ENCODE measurements around the gene SNAPC2. TPM values are rescaled to one million over a fixed set of nuclear protein-coding genes. Genes with fewer than 3 reads are reported as not detected.

Gene SNAPC2
- polyA plus RNA-seq, 1 of the 3 experiments (the other 2 are of a cell fraction), result 38.7 TPM

DNA sequence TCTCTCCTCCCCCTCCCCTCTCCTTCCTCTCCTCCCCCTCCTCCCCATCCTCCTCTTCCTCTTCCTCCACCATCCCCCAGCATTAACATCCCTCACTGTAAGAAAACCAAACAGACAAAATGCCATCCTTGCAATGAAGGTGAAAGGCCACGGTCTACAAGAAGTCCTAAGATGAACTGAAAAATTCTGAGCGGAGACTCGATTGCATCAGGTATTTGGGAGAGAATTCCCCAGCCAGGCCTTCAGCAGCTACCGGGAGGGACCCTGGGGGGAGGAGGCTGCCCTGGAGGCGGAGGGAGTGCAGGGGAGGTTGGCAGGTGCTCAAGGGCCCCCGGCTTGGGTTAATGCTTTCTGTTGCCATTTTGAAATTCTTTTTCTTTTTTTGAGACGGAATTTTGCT is 33.4 kb downstream of the SNAPC2 start:
- H3K4me1 ChIP-seq (ENCODE audit: control insufficient read depth in 1 of 2, insufficient read depth in 2 of 2, low read depth in 1 of 2, low read length in 1 of 2), result no peaks in the 10 kb centered on the region; a peak in 1 of 4 replicates
- H3F3A ChIP-seq (replicated peaks; ENCODE audit: insufficient read depth), result no peaks in the 10 kb centered on the region
- no peaks in the 10 kb centered on the region for H3K9me2 ChIP-seq
- H2AFZ ChIP-seq (ENCODE audit: low read depth), result no peak overlapping the region
- WGBS (ENCODE audit: low lambda C conversion rate), result 83% methylated on average over 7 of the region's 7 CpGs
- H3K79me2 ChIP-seq (ENCODE audit: insufficient read depth), result no peaks in the 10 kb centered on the region
- ChIA-PET POLR2A (no interaction called here), CTCF (interaction anchor here (0.7 to 4.1 kb wide), 4 partner anchors 9 to 698 kb away, joined by 3 to 19 read pairs (median 7); partner anchors contain the start of gene TIMM44)
- TF ChIP-seq MXI1 (IDR thresholded peaks at IDR 0.05; ENCODE audit: low read depth, low read length) (no peak), SIN3A (IDR thresholded peaks at IDR 0.05; ENCODE audit: borderline replicate concordance, low read depth, low read length) (no peak), JUND (IDR thresholded peaks at IDR 0.05) (no peak), CTCF (IDR thresholded peaks at IDR 0.05) (no peak), ELF1 (IDR thresholded peaks at IDR 0.05) (no peak), NRF1 (IDR thresholded peaks at IDR 0.05; ENCODE audit: low read depth, low read length) (no peak), RAD21 (IDR thresholded peaks at IDR 0.05; ENCODE audit: low read length) (no peak), TEAD4 (IDR thresholded peaks at IDR 0.05; ENCODE audit: borderline replicate concordance, insufficient read depth) (no peak)
- TF ChIP-seq, protein P1, sequence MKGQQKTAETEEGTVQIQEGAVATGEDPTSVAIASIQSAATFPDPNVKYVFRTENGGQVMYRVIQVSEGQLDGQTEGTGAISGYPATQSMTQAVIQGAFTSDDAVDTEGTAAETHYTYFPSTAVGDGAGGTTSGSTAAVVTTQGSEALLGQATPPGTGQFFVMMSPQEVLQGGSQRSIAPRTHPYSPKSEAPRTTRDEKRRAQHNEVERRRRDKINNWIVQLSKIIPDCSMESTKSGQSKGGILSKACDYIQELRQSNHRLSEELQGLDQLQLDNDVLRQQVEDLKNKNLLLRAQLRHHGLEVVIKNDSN (IDR thresholded peaks at IDR 0.05; ENCODE audit: borderline replicate concordance, low read depth), result no peak
- TF ChIP-seq, protein P2, sequence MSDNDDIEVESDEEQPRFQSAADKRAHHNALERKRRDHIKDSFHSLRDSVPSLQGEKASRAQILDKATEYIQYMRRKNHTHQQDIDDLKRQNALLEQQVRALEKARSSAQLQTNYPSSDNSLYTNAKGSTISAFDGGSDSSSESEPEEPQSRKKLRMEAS (IDR thresholded peaks at IDR 0.05; ENCODE audit: low read depth), result no peak
- peaks cover 0 to under 1% of the 10 kb centered on the region in 2 experiments for H3K36me3 ChIP-seq (replicated peaks in 1 of 2; ENCODE audit: control insufficient read depth in 1 of 2, insufficient read depth in 2 of 2, low read length in 1 of 2)
- H3K4me2 ChIP-seq, result no peak overlapping the region
- no peaks in the 10 kb centered on the region for H3K27me3 ChIP-seq (ENCODE audit: insufficient read depth)
- DNase-seq, result no peak
- H3K9ac ChIP-seq, result no peak overlapping the region
- H4K20me1 ChIP-seq (ENCODE audit: insufficient read depth), result no peaks in the 10 kb centered on the region
- no peak overlapping the region for H3K27ac ChIP-seq (ENCODE audit: low read depth in 2 of 2, low read length in 1 of 2)
- H3K4me3 ChIP-seq (ENCODE audit: low read depth in 2 of 2, low read length in 1 of 2), result no peak overlapping the region
- no peaks in the 10 kb centered on the region for H3K9me3 ChIP-seq

DNA sequence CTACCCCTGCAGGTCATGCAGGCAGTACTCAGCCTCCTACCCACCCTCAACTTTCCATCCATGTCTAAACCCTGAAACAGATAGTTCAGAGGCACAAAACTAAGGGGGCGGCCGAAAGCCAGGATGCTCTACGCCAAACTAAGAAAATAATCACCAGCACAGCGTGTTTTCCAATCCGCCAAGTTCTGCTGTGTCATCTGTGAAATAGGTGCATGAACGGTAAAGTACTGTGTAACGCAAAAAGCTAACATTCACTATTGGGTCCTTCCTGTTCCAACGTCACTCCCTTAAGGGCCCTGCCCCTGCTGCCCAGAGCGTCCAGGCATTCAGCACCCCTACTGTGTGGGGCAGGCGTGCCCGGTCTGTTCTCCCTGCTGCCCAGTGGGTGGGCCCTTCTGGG is 35.6 kb downstream of the SNAPC2 start:
- Histone ChIP-seq H3K27me3 (ENCODE audit: insufficient read depth) (no peaks in the 10 kb centered on the region), H3K9me2 (no peaks in the 10 kb centered on the region), H3K79me2 (ENCODE audit: insufficient read depth) (no peaks in the 10 kb centered on the region), H4K20me1 (ENCODE audit: insufficient read depth) (no peaks in the 10 kb centered on the region), H3F3A (replicated peaks; ENCODE audit: insufficient read depth) (no peaks in the 10 kb centered on the region), H3K4me1 (ENCODE audit: control insufficient read depth in 1 of 2, insufficient read depth in 2 of 2, low read depth in 1 of 2, low read length in 1 of 2) (no peaks in the 10 kb centered on the region; a peak in 1 of 4 replicates), H3K9me3 (no peaks in the 10 kb centered on the region), H3K9ac (no peak overlapping the region), H3K4me2 (no peak overlapping the region), H3K4me3 (ENCODE audit: low read depth in 2 of 2, low read length in 1 of 2) (no peak overlapping the region), H3K36me3 (replicated peaks in 1 of 2; ENCODE audit: control insufficient read depth in 1 of 2, insufficient read depth in 2 of 2, low read length in 1 of 2) (peaks cover 7 to 18% of the 10 kb centered on the region in 2 experiments), H3K27ac (ENCODE audit: low read depth in 2 of 2, low read length in 1 of 2) (no peak overlapping the region), H2AFZ (ENCODE audit: low read depth) (no peak overlapping the region)
- no peak for DNase-seq
- 94% methylated on average over 11 of the region's 11 CpGs for WGBS (ENCODE audit: low lambda C conversion rate)
- CTCF ChIA-PET, result interaction anchor here (1.0 kb wide), 1 partner anchor 15 kb away, joined by 4 read pairs; no protein-coding TSS in a partner anchor
- POLR2A ChIA-PET, result no interaction called here
- TF ChIP-seq RAD21 (IDR thresholded peaks at IDR 0.05; ENCODE audit: low read length) (no peak), MXI1 (IDR thresholded peaks at IDR 0.05; ENCODE audit: low read depth, low read length) (no peak), TAF1 (IDR thresholded peaks at IDR 0.05; ENCODE audit: borderline replicate concordance, low read depth, low read length) (no peak), RFX5 (IDR thresholded peaks at IDR 0.05; ENCODE audit: low read length) (no peak), NRF1 (IDR thresholded peaks at IDR 0.05; ENCODE audit: low read depth, low read length) (no peak), YY1 (IDR thresholded peaks at IDR 0.05; ENCODE audit: low read depth) (no peak), REST (IDR thresholded peaks at IDR 0.05; ENCODE audit: low read depth, low read length) (no peak), TCF12 (IDR thresholded peaks at IDR 0.05) (no peak), TEAD4 (IDR thresholded peaks at IDR 0.05; ENCODE audit: borderline replicate concordance, insufficient read depth) (no peak), FOXM1 (IDR thresholded peaks at IDR 0.05; ENCODE audit: low read depth) (no peak), SMC3 (IDR thresholded peaks at IDR 0.05; ENCODE audit: low read depth, low read length) (no peak), JUND (IDR thresholded peaks at IDR 0.05) (no peak), FOSL2 (IDR thresholded peaks at IDR 0.05; ENCODE audit: borderline replicate concordance, low read depth) (no peak)
- TF ChIP-seq, protein P3, sequence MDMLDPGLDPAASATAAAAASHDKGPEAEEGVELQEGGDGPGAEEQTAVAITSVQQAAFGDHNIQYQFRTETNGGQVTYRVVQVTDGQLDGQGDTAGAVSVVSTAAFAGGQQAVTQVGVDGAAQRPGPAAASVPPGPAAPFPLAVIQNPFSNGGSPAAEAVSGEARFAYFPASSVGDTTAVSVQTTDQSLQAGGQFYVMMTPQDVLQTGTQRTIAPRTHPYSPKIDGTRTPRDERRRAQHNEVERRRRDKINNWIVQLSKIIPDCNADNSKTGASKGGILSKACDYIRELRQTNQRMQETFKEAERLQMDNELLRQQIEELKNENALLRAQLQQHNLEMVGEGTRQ (IDR thresholded peaks at IDR 0.05; ENCODE audit: borderline replicate concordance, low read depth, low read length), result no peak
